Thyroid gland (tissue), 4 donors: ENCODE data around the gene CASKIN2. TPM values are rescaled to one million over a fixed set of nuclear protein-coding genes. Genes with fewer than 3 reads are reported as not detected.

Source experiments
- DNase-seq, 2 donors: peaks; one replicate each; pipeline ENCODE4 v3.0.0-alpha.2; 2019
- H3K27ac ChIP-seq, 3 donors: fragments of 200-600 bp; sonication (generic); 1 replicate in 2 of 3; 2 replicates in 1 of 3; pipeline ENCODE4 v1.5.1; 2016 to 2019; ENCODE audit warnings: mild to moderate bottlenecking in 1 of 3, moderate library complexity in 1 of 3
- H3K27me3 ChIP-seq: fragments of 200-600 bp; sonication (generic); one replicate; pipeline ENCODE4 v1.5.1; 2019
- H3K36me3 ChIP-seq, 2 donors: fragments of 200-600 bp; sonication (generic); one replicate each; pipeline ENCODE4 v1.5.1; 2016 to 2019
- H3K4me1 ChIP-seq, 2 donors: fragments of 200-600 bp; sonication (generic); one replicate each; pipeline ENCODE4 v1.5.1; 2017 to 2019
- H3K4me3 ChIP-seq, 3 donors: fragments of 200-600 bp; sonication (generic); replicated peaks in 1 of 3; 1 replicate in 2 of 3; 2 replicates in 1 of 3; pipeline ENCODE4 v1.5.1; 2016; ENCODE audit warnings: mild to moderate bottlenecking in 1 of 3
- H3K9me3 ChIP-seq: fragments of 200-600 bp; sonication (generic); one replicate; pipeline ENCODE4 v1.5.1; 2017
- CTCF ChIP-seq, 6 experiments: fragments of 200-600 bp in 3 of 6; fragments of 450-650 bp in 3 of 6; sonication (generic) in 3 of 6; IDR thresholded peaks; one replicate each; pipeline ENCODE4 v1.5.1; 2016 to 2019; ENCODE audit warnings: antibody characterized with exemption in 6 of 6, mild to moderate bottlenecking in 2 of 6, inconsistent platforms in 1 of 6, moderate library complexity in 1 of 6
- POLR2A ChIP-seq, 2 donors: fragments of 450-650 bp; IDR thresholded peaks; one replicate each; pipeline ENCODE4 v1.6.1; 2017; ENCODE audit warnings: antibody characterized with exemption in 2 of 2, mild to moderate bottlenecking in 2 of 2, moderate library complexity in 1 of 2
- WGBS, 2 donors: methylation state at CpG; one replicate each; pipeline ENCODE4 v1.1.5; 2017; 5-methylcytosine and 5-hydroxymethylcytosine counted together
- intact Hi-C: fragments of 100-400 bp; cut with DNase I; formaldehyde crosslinking; loops from one replicate; pipeline ENCODE4 v1.15.1; 2023
- total RNA-seq, 4 donors: library from RNA; depleted of rRNA; stranded (reverse); fragments of >200 nt; gene quantifications; one replicate each; pipeline ENCODE4 v1.2.3, GENCODE V29; 2016

CASKIN2 gene
- total RNA-seq, 4 donors from 2014 or later: 15.0 to 87.2 (median 21.7) TPM

GRCh38 chr17:75476271-75476671 is 39.1 kb downstream of the CASKIN2 start:
- 63 to 66% methylated on average over 8 of the region's 8 CpGs for WGBS, 2 donors
- H3K27ac ChIP-seq: peak overlapping the region; percentile 10 to 62 (median 43)
- H3K4me3 ChIP-seq: no peak overlapping the region
- intact Hi-C loops: no loop called here
- peaks cover 0 to 23% of the 10 kb centered on the region in 2 donors for H3K4me1 ChIP-seq
- no peaks in the 10 kb centered on the region for H3K9me3 ChIP-seq
- TF ChIP-seq CTCF (IDR thresholded peaks at IDR 0.05) (no peak), POLR2A (IDR thresholded peaks at IDR 0.05) (no peak)
- H3K36me3 ChIP-seq: no peaks in the 10 kb centered on the region
- no peaks in the 10 kb centered on the region for H3K27me3 ChIP-seq
- DNase-seq: no peak

GRCh38 chr17:75475851-75476250 is 39.5 kb downstream of the CASKIN2 start:
- H3K27me3 ChIP-seq: no peaks in the 10 kb centered on the region
- TF ChIP-seq CTCF (IDR thresholded peaks at IDR 0.05) (no peak), POLR2A (IDR thresholded peaks at IDR 0.05) (no peak)
- no peaks in the 10 kb centered on the region for H3K9me3 ChIP-seq
- no peak for DNase-seq
- H3K36me3 ChIP-seq: no peaks in the 10 kb centered on the region
- WGBS, 2 donors: 55 to 59% methylated on average over 2 to 3 of the region's 3 CpGs
- intact Hi-C loops: no loop called here
- no peak overlapping the region for H3K4me3 ChIP-seq
- peaks cover 0 to 21% of the 10 kb centered on the region in 2 donors for H3K4me1 ChIP-seq
- peak overlapping the region; percentile 10 to 62 (median 43) for H3K27ac ChIP-seq

- Histone ChIP-seq H3K4me3 (no peak overlapping the region), H3K9me3 (no peaks in the 10 kb centered on the region), H3K4me1 (peaks cover 0 to 21% of the 10 kb centered on the region in 2 donors), H3K27ac (peak overlapping the region; percentile 10 to 62 (median 43)), H3K36me3 (no peaks in the 10 kb centered on the region), H3K27me3 (no peaks in the 10 kb centered on the region)
- no peak for DNase-seq
- intact Hi-C loops: no loop called here
- WGBS, 2 donors: 63 to 68% methylated on average over 7 to 8 of the region's 13 CpGs
- TF ChIP-seq POLR2A (IDR thresholded peaks at IDR 0.05) (no peak), CTCF (IDR thresholded peaks at IDR 0.05) (no peak)
Measured at GRCh38 chr17:75475144-75475835, 40.0 kb downstream of the CASKIN2 start.

- intact Hi-C loops: no loop called here
- Histone ChIP-seq H3K4me3 (no peak overlapping the region), H3K27ac (peak overlapping the region in 2 of 3 donors; percentile 43 to 62), H3K9me3 (no peaks in the 10 kb centered on the region), H3K4me1 (peaks cover 0 to 21% of the 10 kb centered on the region in 2 donors), H3K36me3 (no peaks in the 10 kb centered on the region), H3K27me3 (no peaks in the 10 kb centered on the region)
- TF ChIP-seq CTCF (IDR thresholded peaks at IDR 0.05) (no peak), POLR2A (IDR thresholded peaks at IDR 0.05) (no peak)
- WGBS, 2 donors: 85 to 95% methylated on average over 6 of the region's 6 CpGs
- no peak for DNase-seq
Measured at GRCh38 chr17:75474736-75475135, 40.6 kb downstream of the CASKIN2 start.

GRCh38 chr17:75473246-75473645 is 42.1 kb downstream of the CASKIN2 start:
- Histone ChIP-seq H3K27me3 (no peaks in the 10 kb centered on the region), H3K9me3 (no peaks in the 10 kb centered on the region), H3K36me3 (no peaks in the 10 kb centered on the region), H3K27ac (no peak overlapping the region), H3K4me3 (no peak overlapping the region), H3K4me1 (peaks cover 5 to 29% of the 10 kb centered on the region in 2 donors)
- intact Hi-C loops: no loop called here
- no peak for DNase-seq
- 40 to 89% methylated on average over 1 to 2 of the region's 2 CpGs for WGBS, 2 donors
- TF ChIP-seq CTCF (IDR thresholded peaks at IDR 0.05) (no peak), POLR2A (IDR thresholded peaks at IDR 0.05) (no peak)
